ENCODE results near the gene ARVCF. TPM values are rescaled to one million over a fixed set of nuclear protein-coding genes. Genes with fewer than 3 reads are reported as not detected.

ARVCF gene
- total RNA-seq, 4 donors from 2014 or later, result 6.5 to 20.0 (median 9.3) TPM

GRCh38 chr22:19987394-19988306 is 29.0 kb downstream of the ARVCF start:
- DNase-seq (ENCODE audit: low spot score), result no peak
- no peak for TF ChIP-seq CTCF (IDR thresholded peaks at IDR 0.05)
- ATAC-seq (ENCODE audit: low FRiP score), result no peak

GRCh38 chr22:19986410-19987341 is 29.9 kb downstream of the ARVCF start:
- ATAC-seq (ENCODE audit: low FRiP score) (peak; percentile 80), DNase-seq (ENCODE audit: low spot score) (no peak)
- no peak for TF ChIP-seq CTCF (IDR thresholded peaks at IDR 0.05)

GRCh38 chr22:19986011-19986409 is 30.6 kb downstream of the ARVCF start:
- no peak for DNase-seq (ENCODE audit: low spot score)

GRCh38 chr22:19984851-19985811 is 31.5 kb downstream of the ARVCF start:
- no peak for TF ChIP-seq CTCF (IDR thresholded peaks at IDR 0.05)
- DNase-seq (ENCODE audit: low spot score), result no peak
- no peak for ATAC-seq (ENCODE audit: low FRiP score)

More at GRCh38 chr22:19986011-19986409, 30.6 kb downstream of the ARVCF start:
- ATAC-seq (ENCODE audit: low FRiP score), result no peak
- TF ChIP-seq CTCF (IDR thresholded peaks at IDR 0.05), result no peak

GRCh38 chr22:19984201-19984753 is 32.3 kb downstream of the ARVCF start:
- no peak for TF ChIP-seq CTCF (IDR thresholded peaks at IDR 0.05)

GRCh38 chr22:19983741-19984140 is 32.9 kb downstream of the ARVCF start:
- TF ChIP-seq CTCF (IDR thresholded peaks at IDR 0.05), result no peak
- ATAC-seq (ENCODE audit: low FRiP score) (no peak), DNase-seq (ENCODE audit: low spot score) (no peak)

More at GRCh38 chr22:19984201-19984753, 32.3 kb downstream of the ARVCF start:
- DNase-seq (ENCODE audit: low spot score), result no peak
- ATAC-seq (ENCODE audit: low FRiP score), result no peak
